Fibroblast of lung (primary cell): Measurements from ENCODE around the gene ECI2.

Source experiments
- EZH2 ChIP-seq: IDR thresholded peaks from 2 replicates; pipeline ENCODE4 v1.5.1; 2012; ENCODE audit warnings: low read length, control low read depth, mild to moderate bottlenecking; ENCODE audit errors: missing control alignments
- TF ChIP-seq, protein P1 (sequence below), 2 donors: IDR thresholded peaks in 1 of 2; conservative IDR thresholded peaks in 1 of 2; 1 replicate in 1 of 2; 2 replicates in 1 of 2; pipeline ENCODE4 v1.5.1; 2011 to 2012; ENCODE audit warnings: low read length in 2 of 2, control low read depth in 1 of 2, inconsistent platforms in 1 of 2, low read depth in 1 of 2, mild to moderate bottlenecking in 1 of 2

DNA sequence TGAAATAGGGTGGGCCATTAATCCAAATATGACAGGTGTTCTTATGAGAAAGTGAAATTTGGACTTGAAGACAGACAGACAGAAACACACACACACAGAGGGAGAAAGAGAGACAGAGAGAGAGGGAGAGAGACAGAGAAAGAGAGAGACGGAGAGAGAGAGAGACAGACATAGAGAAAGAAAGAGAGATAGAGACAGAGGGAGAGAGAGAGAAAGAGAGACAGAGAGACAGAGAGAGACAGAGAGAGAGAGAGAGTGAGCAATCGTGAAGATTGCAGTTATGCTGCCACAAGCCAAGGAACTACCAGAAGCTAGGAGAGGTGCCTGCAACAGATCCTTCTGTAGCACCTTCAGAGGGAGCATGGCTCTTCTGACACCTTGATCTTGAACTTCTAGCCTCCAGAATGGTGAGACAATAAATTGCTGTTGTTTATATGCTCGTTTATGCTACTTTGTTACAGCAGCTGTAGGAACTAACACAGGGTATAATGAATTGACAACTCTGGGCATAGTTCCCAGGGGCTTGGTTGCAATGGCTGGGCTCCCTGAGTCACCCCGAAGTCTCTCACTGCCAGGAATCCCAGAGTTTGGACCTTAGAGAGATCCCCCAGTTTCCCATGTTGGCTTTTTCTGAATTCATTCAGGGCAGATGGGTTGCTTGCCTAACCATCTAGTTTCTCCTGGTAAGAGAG lies 44.7 kb upstream of the ECI2 start:
- TF ChIP-seq, protein P1, sequence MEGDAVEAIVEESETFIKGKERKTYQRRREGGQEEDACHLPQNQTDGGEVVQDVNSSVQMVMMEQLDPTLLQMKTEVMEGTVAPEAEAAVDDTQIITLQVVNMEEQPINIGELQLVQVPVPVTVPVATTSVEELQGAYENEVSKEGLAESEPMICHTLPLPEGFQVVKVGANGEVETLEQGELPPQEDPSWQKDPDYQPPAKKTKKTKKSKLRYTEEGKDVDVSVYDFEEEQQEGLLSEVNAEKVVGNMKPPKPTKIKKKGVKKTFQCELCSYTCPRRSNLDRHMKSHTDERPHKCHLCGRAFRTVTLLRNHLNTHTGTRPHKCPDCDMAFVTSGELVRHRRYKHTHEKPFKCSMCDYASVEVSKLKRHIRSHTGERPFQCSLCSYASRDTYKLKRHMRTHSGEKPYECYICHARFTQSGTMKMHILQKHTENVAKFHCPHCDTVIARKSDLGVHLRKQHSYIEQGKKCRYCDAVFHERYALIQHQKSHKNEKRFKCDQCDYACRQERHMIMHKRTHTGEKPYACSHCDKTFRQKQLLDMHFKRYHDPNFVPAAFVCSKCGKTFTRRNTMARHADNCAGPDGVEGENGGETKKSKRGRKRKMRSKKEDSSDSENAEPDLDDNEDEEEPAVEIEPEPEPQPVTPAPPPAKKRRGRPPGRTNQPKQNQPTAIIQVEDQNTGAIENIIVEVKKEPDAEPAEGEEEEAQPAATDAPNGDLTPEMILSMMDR (conservative IDR thresholded peaks at IDR 0.05 in 1 of 2, IDR thresholded peaks at IDR 0.05 in 1 of 2; ENCODE audit: low read depth in 1 of 2, low read length in 2 of 2), result no peak
- no peak for TF ChIP-seq EZH2
